ENCODE results near the gene CDC26.

DNA sequence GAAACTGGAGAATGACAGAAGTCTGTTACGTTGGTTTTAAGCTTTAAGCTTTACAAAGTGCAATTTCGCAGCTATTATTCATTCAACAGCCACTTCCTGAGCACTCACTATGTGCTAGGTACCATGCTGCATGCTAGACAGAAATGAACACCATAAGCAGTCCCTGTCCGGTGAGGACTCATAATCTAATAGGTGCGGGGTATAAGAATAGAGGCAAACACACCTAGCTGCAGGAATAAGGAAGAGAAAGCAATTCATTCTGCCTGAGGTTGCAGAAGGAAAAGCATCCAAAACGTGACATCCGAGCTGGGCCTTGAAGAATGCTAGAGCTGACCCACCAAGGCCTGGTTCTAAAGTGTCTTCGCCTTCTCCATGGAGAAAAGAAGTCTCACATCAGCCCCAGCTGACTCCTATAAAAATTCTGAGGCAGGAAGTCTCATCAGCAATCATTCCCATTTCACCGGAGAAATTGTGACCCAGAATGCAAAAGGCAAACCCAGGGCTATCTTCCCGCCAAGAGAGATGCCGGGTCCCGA, 54.8 kb downstream of the CDC26 start:
- TF ChIP-seq POLR2A (IDR thresholded peaks at IDR 0.05) = no peak
- TF ChIP-seq, protein P1, sequence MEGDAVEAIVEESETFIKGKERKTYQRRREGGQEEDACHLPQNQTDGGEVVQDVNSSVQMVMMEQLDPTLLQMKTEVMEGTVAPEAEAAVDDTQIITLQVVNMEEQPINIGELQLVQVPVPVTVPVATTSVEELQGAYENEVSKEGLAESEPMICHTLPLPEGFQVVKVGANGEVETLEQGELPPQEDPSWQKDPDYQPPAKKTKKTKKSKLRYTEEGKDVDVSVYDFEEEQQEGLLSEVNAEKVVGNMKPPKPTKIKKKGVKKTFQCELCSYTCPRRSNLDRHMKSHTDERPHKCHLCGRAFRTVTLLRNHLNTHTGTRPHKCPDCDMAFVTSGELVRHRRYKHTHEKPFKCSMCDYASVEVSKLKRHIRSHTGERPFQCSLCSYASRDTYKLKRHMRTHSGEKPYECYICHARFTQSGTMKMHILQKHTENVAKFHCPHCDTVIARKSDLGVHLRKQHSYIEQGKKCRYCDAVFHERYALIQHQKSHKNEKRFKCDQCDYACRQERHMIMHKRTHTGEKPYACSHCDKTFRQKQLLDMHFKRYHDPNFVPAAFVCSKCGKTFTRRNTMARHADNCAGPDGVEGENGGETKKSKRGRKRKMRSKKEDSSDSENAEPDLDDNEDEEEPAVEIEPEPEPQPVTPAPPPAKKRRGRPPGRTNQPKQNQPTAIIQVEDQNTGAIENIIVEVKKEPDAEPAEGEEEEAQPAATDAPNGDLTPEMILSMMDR (IDR thresholded peaks at IDR 0.05 in 8 of 11, conservative IDR thresholded peaks at IDR 0.05 in 3 of 11) = no peak
